Kidney (tissue), 14 donors: ENCODE data around the gene ITPKB. TPM values are rescaled to one million over a fixed set of nuclear protein-coding genes. Genes with fewer than 3 reads are reported as not detected.

Source experiments
- DNase-seq, 5 donors: peaks; one replicate each; pipeline ENCODE4 v3.0.0-alpha.2; 2013 to 2020
- FAIRE-seq: peaks from 2 replicates; lab custom pipeline; 2012; peaks lifted over from hg19 to GRCh38; lab: Jason Lieb, UNC
- H3K27ac ChIP-seq, 2 donors: one replicate each; pipeline ENCODE4 v1.7.0; 2013; ENCODE audit warnings: low read depth in 2 of 2, low read length in 2 of 2, inconsistent platforms in 1 of 2
- H3K27me3 ChIP-seq: one replicate; pipeline ENCODE4 v1.7.1; 2013; ENCODE audit warnings: low read length, inconsistent platforms; ENCODE audit not compliant: control insufficient read depth, insufficient read depth
- H3K36me3 ChIP-seq, 3 donors: one replicate each; pipeline versions ENCODE4 v1.7.0 to v1.7.1; 2013; ENCODE audit warnings: low read length in 3 of 3, control low read depth in 1 of 3, inconsistent platforms in 1 of 3; ENCODE audit not compliant: insufficient read depth in 3 of 3, control insufficient read depth in 2 of 3
- H3K4me1 ChIP-seq, 3 donors: one replicate each; pipeline versions ENCODE4 v1.7.0 to v1.7.1; 2013; ENCODE audit warnings: low read length in 3 of 3, inconsistent platforms in 1 of 3, low read depth in 1 of 3; ENCODE audit not compliant: control insufficient read depth in 2 of 3, insufficient read depth in 2 of 3
- H3K4me3 ChIP-seq, 3 donors: one replicate each; pipeline versions ENCODE4 v1.7.0 to v1.8.1; 2013; ENCODE audit warnings: low read length in 3 of 3, control low read depth in 1 of 3, inconsistent platforms in 1 of 3
- H3K9ac ChIP-seq, 3 donors: one replicate each; pipeline versions ENCODE4 v1.7.0 to v1.7.1; 2013; ENCODE audit warnings: low read length in 3 of 3, control low read depth in 1 of 3, inconsistent platforms in 1 of 3
- H3K9me3 ChIP-seq, 3 donors: one replicate each; pipeline versions ENCODE4 v1.7.0 to v1.7.1; 2013; ENCODE audit warnings: low read length in 3 of 3, control low read depth in 1 of 3, inconsistent platforms in 1 of 3; ENCODE audit not compliant: control insufficient read depth in 2 of 3, insufficient read depth in 1 of 3
- CTCF ChIP-seq: IDR thresholded peaks from 3 replicates; pipeline ENCODE4 v1.5.1; 2012; ENCODE audit warnings: mild to moderate bottlenecking, moderate library complexity, borderline replicate concordance; ENCODE audit not compliant: insufficient read depth; ENCODE audit errors: extremely low read depth
- intact Hi-C: fragments of 100-400 bp; cut with DNase I; formaldehyde crosslinking; loops from one replicate; pipeline ENCODE4 v1.11.1; 2022
- polyA plus RNA-seq: library from polyadenylated mRNA; stranded (reverse); fragments of 350-450 nt; fragmentation: Illumina TruSeq; extraction: RNeasy Lipid Tissue Mini Kit (QIAGEN cat#74804); gene quantifications from one replicate; pipeline ENCODE4 v1.2.3, GENCODE V29; 2014; ENCODE audit warnings: low read depth, low replicate concordance; ENCODE audit not compliant: insufficient read depth
- total RNA-seq: library from RNA; stranded (reverse); fragmentation: NEBNext Ultra II Directional; extraction: Animal tissue kit (Norgen Biotek cat#: 25700); gene quantifications from one replicate; pipeline ENCODE4 v1.2.1, GENCODE V29; 2021
- donor health status: control.
- donor health status: control.
- donor health status: control.
- donor health status: control.
- donor health status: control.
- donor health status: DM: yes; HTN: yes; CAD: no.
- donor health status: Normal renal cell carcinoma (clear cell type).

ITPKB gene
- total and polyA plus RNA-seq, 2 donors from 2014 or later: 20.2 to 39.3 TPM

- Histone ChIP-seq H3K27me3 (no peaks in the 10 kb centered on the region), H3K36me3 (peaks cover 0 to 7% (median 2%) of the 10 kb centered on the region in 3 donors), H3K9ac (no peak overlapping the region), H3K4me1 (no peaks in the 10 kb centered on the region), H3K9me3 (no peaks in the 10 kb centered on the region), H3K4me3 (no peak overlapping the region), H3K27ac (no peak overlapping the region)
- TF ChIP-seq CTCF: no peak
- DNase-seq (peak in 2 of 5 donors; percentile 34 to 72), FAIRE-seq (no peak)
- intact Hi-C loops: loop anchor here (2.0 kb wide), 1 partner anchor 196 kb away; no protein-coding TSS in a partner anchor
Measured at GRCh38 chr1:226632922-226633351, 106.1 kb downstream of the ITPKB start.

- H3K27ac ChIP-seq: no peak overlapping the region
- peaks cover 0 to 4% (median 2%) of the 10 kb centered on the region in 3 donors for H3K36me3 ChIP-seq
- intact Hi-C loops: loop anchor here (2.0 kb wide), 1 partner anchor 196 kb away; no protein-coding TSS in a partner anchor
- H3K9me3 ChIP-seq: no peaks in the 10 kb centered on the region
- no peaks in the 10 kb centered on the region for H3K4me1 ChIP-seq
- no peak overlapping the region for H3K4me3 ChIP-seq
- FAIRE-seq (no peak), DNase-seq (peak in 2 of 5 donors; percentile 26 to 52)
- no peak for TF ChIP-seq CTCF
- no peak overlapping the region for H3K9ac ChIP-seq
- H3K27me3 ChIP-seq: no peaks in the 10 kb centered on the region
Measured at GRCh38 chr1:226632169-226632879, 106.8 kb downstream of the ITPKB start.

DNA sequence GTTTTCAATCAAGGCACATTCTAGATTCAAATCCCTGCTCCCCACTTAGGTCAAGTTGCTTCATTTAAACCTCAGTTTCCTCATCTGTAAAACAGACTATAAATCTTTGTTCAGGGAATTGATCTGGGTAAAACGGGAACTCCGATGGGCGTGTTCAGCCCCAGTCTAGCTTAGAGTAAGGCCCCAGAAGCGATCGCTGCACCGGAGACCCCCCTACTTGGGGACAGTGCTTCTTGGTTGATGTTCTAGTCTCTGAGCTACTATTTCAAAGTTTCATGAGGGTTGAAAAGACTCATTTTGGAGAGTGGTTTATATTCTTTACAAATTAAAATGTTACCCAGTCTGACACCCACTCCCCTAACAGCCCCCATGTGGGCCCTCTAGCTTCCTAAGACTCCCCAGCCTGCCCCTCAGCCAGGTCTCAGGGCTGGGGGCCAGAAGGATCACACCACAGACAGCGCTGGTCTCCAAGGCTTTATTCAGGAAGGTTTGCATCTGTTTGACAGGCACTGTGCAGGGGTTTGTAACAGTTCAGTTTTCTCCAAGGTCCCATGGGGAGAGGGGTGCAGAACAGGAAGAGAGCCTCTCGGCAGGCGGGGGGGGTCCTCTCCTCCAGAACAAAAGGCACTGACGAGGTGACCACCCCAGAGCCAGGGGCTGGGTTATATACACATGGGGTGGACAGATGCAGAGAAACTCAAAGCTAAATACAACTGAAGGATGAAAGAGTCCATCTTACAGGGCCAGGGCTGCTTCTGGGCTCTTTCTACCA is 107.7 kb downstream of the ITPKB start:
- FAIRE-seq (no peak), DNase-seq (peak in 3 of 5 donors; percentile 35 to 76 (median 40))
- no peaks in the 10 kb centered on the region for H3K27me3 ChIP-seq
- H3K9ac ChIP-seq: no peak overlapping the region
- H3K27ac ChIP-seq: no peak overlapping the region
- H3K9me3 ChIP-seq: no peaks in the 10 kb centered on the region
- peaks cover 0 to 4% (median 0%) of the 10 kb centered on the region in 3 donors for H3K36me3 ChIP-seq
- TF ChIP-seq CTCF: no peak
- H3K4me3 ChIP-seq: no peak overlapping the region
- intact Hi-C loops: no loop called here
- H3K4me1 ChIP-seq: no peaks in the 10 kb centered on the region
